ENCODE results near the gene NPFFR1.
"Not testable (repeated sequence)": the region's sequence is repeated elsewhere in the genome, so short reads cannot be mapped to it uniquely, and the experiment has no call there.

- TF ChIP-seq EZH2phosphoT487 (IDR thresholded peaks at IDR 0.05; ENCODE audit: borderline replicate concordance, low read depth, low read length): not testable (repeated sequence)
- TF ChIP-seq, protein P1, sequence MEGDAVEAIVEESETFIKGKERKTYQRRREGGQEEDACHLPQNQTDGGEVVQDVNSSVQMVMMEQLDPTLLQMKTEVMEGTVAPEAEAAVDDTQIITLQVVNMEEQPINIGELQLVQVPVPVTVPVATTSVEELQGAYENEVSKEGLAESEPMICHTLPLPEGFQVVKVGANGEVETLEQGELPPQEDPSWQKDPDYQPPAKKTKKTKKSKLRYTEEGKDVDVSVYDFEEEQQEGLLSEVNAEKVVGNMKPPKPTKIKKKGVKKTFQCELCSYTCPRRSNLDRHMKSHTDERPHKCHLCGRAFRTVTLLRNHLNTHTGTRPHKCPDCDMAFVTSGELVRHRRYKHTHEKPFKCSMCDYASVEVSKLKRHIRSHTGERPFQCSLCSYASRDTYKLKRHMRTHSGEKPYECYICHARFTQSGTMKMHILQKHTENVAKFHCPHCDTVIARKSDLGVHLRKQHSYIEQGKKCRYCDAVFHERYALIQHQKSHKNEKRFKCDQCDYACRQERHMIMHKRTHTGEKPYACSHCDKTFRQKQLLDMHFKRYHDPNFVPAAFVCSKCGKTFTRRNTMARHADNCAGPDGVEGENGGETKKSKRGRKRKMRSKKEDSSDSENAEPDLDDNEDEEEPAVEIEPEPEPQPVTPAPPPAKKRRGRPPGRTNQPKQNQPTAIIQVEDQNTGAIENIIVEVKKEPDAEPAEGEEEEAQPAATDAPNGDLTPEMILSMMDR (conservative IDR thresholded peaks at IDR 0.05; ENCODE audit: low read length): not testable (repeated sequence)
These were observed 43.8 kb downstream of the NPFFR1 start for GRCh38 chr10:70239986-70240385.
